Kidney epithelial cell (primary cell): ENCODE measurements around the gene SLC43A3. TPM values are rescaled to one million over a fixed set of nuclear protein-coding genes. Genes with fewer than 3 reads are reported as not detected.

Source experiments
- DNase-seq: peaks from one replicate; pipeline ENCODE4 v3.0.0-alpha.2; 2010; ENCODE audit warnings: low read depth
- H3K27me3 ChIP-seq: 2 replicates; pipeline ENCODE4 v1.6.0; 2011; ENCODE audit warnings: low read length; ENCODE audit not compliant: control insufficient read depth, insufficient read depth
- H3K36me3 ChIP-seq: 2 replicates; pipeline ENCODE4 v1.5.1; 2011; ENCODE audit warnings: low read length; ENCODE audit not compliant: control insufficient read depth, insufficient read depth
- H3K4me3 ChIP-seq: 2 replicates; pipeline ENCODE4 v1.5.1; 2011; ENCODE audit warnings: low read depth, mild to moderate bottlenecking, control low read depth, low read length
- CTCF ChIP-seq: IDR thresholded peaks from 2 replicates; pipeline ENCODE4 v1.5.1; 2011; ENCODE audit warnings: mild to moderate bottlenecking, moderate library complexity, low read length, control low read depth, inconsistent platforms; ENCODE audit not compliant: insufficient read depth, poor library complexity, severe bottlenecking
- total RNA-seq: library from RNA; depleted of rRNA; stranded (reverse); fragments of >200 nt; gene quantifications from 2 replicates; pipeline ENCODE4 v1.2.3, GENCODE V29; 2015

Gene SLC43A3
- total RNA-seq, 1 donor from 2014 or later: 108 TPM

GRCh38 chr11:57461841-57462489, 35.0 kb upstream of the SLC43A3 start:
- no peak for TF ChIP-seq CTCF
- no peak overlapping the region for H3K4me3 ChIP-seq
- peaks cover 72% of the 10 kb centered on the region for H3K27me3 ChIP-seq
- no peaks in the 10 kb centered on the region for H3K36me3 ChIP-seq
- no peak for DNase-seq

- no peak for DNase-seq
- Histone ChIP-seq H3K36me3 (no peaks in the 10 kb centered on the region), H3K27me3 (peaks cover 72% of the 10 kb centered on the region), H3K4me3 (peak overlapping the region; percentile 28)
- no peak for TF ChIP-seq CTCF
Observed at GRCh38 chr11:57460758-57461749, 34.1 kb upstream of the SLC43A3 start.

GRCh38 chr11:57460022-57460757, 33.3 kb upstream of the SLC43A3 start, which contains the start of gene RTN4RL2:
TSS of gene RTN4RL2 (plus strand) at chr11:57460528. CDS start at chr11:57460866, 338 bp downstream.
- no peak for DNase-seq
- H3K27me3 ChIP-seq: peaks cover 72% of the 10 kb centered on the region

GRCh38 chr11:57459164-57460021, 32.5 kb upstream of the SLC43A3 start:
- Histone ChIP-seq H3K36me3 (no peaks in the 10 kb centered on the region), H3K27me3 (peaks cover 66% of the 10 kb centered on the region), H3K4me3 (no peak overlapping the region)
- no peak for DNase-seq
- TF ChIP-seq CTCF: no peak

More at GRCh38 chr11:57460022-57460757, 33.3 kb upstream of the SLC43A3 start, which contains the start of gene RTN4RL2:
- no peaks in the 10 kb centered on the region for H3K36me3 ChIP-seq
- TF ChIP-seq CTCF: peak; percentile 37
- H3K4me3 ChIP-seq: peak within 1 kb of the TSS; percentile 35

GRCh38 chr11:57458410-57459163, 31.7 kb upstream of the SLC43A3 start:
- Histone ChIP-seq H3K36me3 (no peaks in the 10 kb centered on the region), H3K4me3 (no peak overlapping the region), H3K27me3 (peaks cover 58% of the 10 kb centered on the region)
- peak; percentile 83 for TF ChIP-seq CTCF
- DNase-seq: no peak
